GM21360 (cell line): ENCODE measurements around the gene DAAM1.

Experiments
- ATAC-seq: cut with Tn5 transposase; IDR thresholded peaks from one replicate; pipeline ENCODE4 v1.9.1; 2021; ENCODE audit warnings: mild to moderate bottlenecking, moderate library complexity; ENCODE audit not compliant: unreplicated experiment

DAAM1 gene

DNA sequence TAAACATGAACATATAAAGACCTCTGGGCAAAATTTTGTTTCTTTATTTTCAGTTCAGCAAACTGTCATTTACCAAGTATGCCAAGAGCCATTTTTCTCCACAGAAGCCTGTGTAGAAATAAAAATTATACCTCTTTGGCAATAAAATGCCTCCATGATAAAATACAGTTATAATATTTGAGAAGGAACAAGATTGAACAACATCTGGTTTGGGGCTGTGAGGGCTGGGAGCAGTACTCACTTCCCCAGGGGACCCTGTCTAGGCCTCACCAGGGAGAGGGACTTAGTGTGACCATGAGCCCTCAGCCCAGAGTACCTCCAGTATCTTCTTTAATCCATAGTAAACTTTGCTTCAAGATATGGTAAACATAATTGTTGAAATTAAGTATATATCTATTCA is 65.1 kb downstream of the DAAM1 start:
- no peak for ATAC-seq

DNA sequence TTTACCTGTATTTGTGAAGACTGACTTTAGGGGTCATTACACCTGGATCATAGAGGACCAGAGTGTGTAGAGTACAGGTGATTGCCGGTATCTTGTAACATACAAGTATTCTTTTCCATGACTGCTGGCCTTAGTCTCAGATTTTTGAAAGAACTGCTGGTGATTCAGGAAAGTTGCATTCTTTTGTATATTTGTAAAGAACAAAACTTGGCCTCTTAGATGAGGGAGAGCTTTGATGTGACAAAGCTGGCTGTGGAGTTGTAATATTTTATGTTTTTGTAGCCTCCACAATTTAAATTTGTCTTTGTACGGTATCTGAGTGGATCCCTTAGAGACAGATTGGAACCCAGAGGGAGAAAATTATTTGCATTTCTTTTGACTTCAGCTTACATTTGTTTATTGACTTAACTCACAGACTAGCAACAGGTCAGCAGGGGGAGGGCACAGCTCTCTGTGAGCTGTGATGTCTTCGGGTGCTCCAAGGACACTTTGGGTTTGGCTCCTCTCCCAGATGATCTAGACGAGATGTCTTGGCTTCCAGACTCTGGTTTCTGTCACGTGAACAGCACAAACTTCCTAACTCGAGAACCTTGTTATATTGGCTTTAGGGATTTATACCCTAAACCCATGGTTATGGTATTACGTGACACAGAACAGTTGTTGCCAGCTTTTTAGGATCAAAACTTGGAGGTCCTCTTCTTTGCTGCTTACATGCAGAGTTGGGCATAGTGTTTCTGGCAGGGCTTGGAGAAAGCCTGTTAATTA is 65.9 kb downstream of the DAAM1 start:
- ATAC-seq, result no peak

DNA sequence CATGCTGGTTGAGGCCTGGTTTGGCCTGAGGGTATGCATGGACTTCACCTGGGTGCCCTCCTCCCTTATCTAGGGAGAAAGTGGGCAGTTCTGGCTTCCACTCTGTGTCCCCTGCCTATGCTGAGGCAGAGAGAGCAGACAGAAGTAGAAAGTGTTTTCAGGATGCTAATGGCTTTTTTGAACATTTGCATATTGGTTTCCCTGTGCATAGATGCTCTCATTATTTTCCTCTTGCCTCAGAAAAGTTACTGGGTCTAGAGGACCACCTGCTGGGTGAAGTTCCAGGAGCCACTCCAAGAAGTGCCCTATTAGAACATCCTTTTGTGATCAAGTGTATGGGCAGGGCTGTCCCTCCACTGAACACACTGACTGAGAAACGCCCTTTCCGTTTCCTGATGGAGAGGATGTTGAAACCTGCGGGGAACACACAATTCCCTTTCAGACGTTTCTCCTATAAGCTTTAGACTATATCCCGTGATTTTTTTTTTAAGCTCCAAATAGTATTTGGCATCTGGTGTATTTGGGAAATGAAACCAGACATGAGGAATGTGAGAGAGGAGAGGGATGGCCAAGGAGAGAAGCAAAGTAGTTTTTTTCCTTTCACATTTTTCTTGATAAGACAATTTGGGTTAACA is 66.6 kb downstream of the DAAM1 start:
- ATAC-seq, result no peak

DNA sequence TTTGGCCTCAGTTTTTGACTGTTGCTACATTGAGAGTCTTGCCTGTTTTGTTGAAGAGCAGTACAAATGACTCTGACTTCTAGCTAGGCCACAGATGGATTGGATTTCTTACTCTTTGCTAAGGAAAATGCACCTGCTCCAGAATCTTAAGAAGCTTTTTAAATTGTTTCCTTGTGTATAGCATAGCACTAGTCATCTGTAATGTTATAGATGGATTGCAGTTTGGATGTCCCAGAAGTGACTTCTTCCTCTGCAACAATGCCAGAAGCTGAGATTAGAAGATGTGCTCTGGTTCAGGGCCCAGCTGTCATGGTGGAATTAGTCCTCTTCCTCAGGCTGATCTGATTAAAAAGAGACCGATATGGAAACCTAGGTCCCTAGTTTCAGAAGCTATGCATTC is 67.9 kb downstream of the DAAM1 start:
- no peak for ATAC-seq

DNA sequence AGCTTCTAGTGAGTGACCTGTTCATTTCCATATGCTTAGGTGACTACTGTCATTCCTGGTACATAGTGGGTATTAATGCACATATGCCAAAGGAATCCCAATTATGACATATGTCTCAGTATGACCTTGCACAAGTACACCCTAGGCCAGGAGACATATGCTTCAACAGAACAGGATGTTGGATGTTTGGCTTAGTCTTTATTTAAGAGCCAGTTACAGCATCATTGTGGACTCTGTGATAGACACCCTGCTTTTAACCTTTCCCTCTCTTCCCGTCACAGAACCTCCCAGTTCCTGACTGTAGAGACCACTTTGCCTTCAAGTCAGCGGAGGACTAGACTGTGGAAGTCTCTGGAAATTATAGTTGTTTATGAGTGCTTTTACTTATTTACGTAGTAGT is 72.9 kb downstream of the DAAM1 start:
- ATAC-seq, result no peak

DNA sequence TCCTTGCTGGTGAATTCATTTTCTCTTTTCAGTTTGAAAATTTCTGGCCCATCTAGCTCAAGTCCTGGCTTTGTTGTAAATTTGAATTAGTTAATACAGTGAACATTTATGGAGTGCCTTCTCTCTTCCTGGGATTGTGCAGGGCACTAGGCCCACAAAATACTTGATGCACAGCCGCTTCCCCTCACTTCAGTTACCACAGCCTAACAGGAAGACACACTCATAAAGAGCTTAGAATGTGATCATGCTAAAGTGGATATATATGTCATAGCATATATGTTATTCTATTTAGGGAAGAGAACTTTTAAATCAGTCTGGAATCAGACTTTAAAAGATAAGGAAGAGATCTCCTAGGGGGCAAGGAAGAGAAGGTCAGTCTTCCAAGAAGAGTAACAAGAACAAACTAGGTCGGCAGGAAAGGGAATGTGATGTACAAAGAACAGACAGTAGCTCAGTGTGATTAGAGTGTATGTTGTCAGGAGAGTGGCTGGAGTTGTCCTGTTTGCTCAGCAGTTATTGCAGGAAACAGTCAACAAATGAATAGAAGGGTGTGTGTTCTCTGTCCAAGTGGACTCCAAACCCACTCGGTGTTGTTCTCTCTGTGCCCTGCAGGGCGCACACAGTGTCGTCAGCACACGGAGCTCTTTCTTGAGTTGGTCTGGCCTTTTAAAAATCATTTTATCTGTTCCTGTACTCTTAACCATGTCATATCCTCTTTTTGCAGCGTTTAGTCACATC is 74.4 kb downstream of the DAAM1 start:
- no peak for ATAC-seq

DNA sequence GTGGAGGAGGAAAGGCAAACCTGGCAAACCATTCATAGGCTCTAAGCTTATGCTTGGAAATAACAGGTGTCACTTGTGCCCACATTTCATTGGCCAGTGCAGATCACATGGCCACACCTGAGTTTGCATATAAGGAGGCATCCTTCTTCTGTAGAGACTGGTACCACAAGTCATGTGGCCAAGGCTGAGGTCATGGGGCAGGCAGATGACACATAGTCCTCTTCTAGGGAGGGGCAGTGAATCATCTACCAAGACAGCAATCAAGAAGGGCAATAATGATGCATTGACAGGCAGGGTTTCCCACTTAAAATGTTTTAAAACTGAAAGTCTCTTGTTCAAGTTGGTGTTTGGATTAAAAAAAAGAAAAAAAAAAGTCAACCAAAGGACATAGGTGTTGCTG is 77.3 kb downstream of the DAAM1 start:
- ATAC-seq, result no peak

DNA sequence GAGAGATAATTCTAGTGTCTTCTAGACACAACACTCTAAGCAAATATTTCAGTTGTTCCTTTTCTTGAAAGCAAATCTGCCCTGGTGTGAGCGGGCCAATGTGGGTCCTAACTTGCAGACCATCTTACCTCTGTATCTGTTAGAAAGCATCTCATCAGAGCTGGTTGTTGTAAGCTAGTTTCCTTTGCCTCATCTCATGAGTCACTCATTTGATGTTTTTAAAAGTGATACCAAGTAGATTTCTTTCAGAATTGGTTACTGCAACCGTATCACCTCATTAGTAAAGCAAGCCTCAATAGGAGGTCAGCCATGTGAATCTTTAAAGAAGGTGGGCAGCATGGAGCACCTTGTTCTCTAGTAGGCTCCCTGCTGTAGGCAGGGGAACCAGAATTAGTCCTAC is 78.6 kb downstream of the DAAM1 start:
- ATAC-seq, result no peak

DNA sequence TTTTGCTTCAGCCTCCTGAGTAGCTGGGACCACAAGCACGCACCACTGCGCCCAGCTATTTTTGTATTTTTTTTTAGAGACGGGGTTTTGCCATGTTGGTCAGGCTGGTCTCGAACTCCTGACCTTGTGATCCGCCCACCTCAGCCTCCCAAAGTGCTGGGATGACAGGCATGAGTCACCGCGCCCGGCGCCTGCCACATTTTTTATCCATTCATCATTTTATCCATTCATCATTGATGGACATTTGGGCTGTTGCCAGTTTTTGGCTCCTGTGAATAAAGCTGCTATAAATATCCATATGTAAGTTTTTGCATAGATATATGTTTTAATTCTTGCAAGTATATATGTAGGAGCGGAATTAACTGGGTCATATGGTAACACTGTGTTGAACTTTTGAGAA is 79.5 kb downstream of the DAAM1 start:
- ATAC-seq, result no peak

DNA sequence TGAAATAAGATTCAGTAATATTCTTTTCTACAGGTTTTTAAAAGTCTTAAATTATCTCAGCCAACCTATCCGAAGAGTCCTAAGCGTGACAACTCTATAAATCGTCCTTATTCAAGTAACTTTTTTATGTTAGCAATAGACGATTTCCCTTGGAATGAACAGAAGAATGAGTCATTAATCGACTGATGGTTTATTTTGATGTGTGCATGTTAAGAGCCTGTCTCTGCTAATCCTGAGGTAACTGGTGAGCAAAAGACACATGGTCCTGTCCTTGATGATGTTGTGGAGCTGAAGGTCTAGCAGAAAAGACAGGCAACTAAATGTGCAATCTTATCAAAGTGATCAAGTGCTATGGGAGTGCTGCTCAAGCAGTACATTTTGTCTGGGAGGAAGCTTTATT is 80.4 kb downstream of the DAAM1 start:
- ATAC-seq, result no peak

DNA sequence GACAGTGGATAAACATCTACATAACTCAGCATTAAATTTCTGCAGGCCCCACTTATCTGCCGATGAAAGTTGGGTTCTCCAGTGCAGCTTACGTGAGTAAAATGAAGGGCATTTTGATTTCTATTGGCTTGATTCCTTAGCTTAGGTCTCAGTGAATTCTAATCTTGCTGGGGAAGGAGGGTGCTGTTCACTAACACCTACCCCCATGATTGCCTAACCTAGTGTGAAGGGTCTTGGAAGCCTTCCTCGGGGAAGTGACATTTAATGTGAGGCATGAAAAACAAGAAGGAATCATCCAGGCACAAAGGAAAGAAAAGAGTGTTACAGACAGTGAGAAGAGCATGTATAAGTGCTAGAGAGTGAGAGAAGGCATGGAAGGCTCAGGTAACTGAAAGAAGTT is 81.0 kb downstream of the DAAM1 start:
- ATAC-seq, result no peak

DNA sequence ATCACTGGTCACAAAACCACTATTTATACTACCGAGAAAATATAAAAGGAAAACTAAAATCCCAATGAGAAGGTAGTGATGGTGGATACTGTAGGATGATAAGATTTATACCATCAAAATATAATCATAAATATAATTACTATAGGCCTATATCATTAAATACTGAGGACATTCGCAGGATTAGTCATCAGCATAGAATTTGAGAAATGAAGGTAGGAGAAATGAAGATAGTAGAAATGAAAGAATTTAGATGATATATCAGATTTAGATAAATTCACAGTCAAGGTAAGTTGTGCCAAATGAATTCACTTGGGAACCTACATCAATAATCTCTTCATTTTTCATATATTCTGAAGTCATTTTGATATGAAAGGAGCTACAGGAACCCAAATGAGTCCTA is 82.8 kb downstream of the DAAM1 start:
- no peak for ATAC-seq

DNA sequence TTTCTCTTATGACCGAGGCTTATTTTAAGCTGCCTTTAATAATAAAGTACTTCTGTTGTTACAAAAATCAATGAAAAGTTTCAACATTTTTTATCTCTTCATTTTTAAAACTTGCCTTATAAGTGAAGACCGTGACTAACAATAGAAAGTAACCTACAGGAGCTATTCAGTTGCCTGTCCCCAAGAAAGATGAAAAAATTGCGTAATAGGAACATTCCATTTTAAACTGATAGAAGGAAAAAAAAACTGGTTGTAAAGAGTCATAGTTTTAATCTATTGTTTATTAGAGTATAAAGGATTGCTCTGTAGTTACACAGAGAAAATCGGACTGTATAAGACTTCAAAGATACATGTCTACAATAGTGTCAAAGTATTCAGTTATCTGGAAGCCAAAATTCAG is 83.3 kb downstream of the DAAM1 start:
- no peak for ATAC-seq

DNA sequence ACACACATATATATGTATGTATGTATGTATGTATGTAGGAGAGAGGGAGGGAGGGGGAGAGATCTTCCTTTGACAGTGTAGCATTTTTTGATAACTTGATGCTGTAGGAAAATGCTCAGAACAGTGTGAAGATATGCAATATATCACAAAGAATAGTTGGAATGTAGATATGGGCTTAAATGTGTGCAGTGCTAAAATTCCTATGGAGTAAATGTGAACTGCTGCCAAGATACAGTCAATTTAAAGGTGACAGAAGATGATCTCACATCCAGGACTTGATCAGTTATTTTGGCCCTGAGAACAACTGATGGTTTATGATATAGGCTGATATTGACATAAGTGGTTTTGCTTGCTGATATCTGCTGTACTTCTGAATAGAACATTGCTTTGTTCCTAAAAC is 84.2 kb downstream of the DAAM1 start:
- no peak for ATAC-seq

DNA sequence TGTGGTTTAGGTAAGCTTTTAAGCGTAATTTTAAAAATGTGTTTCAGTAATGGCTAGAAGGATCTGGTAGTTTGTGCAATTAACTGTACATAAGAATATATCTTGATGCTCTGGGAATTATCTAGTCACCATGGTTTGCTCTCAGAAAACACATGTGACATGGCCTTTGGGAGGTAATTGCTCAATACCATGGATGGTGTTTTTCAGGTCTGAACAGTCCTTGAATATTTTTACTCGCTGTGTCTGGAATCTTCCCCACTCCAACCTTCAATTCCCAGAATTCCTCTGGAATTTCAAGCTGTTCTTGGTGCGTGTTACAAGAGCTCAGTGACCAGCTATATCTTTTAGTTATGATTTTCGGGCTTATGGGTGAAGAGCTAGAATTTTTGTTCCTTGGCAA is 85.3 kb downstream of the DAAM1 start:
- no peak for ATAC-seq

DNA sequence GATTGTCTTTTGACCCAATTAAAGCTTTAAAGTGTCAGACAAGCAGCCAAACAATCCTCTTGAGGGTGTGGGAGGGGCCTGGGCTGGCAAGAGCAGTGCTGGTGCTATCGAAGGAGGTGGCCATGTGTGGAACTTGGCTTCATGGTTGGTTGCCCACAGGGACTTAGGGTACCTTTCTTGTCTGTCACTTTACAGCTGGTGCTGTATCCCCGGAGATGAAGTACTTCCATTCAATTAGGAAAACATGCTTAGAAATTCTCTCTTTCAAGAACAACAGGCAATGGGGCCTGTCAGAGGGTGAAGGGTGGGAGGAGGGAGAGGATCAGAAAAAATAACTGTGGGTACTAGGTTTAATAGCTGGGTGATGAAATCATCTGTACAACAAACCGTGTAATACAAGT is 86.5 kb downstream of the DAAM1 start:
- peak; percentile 34 for ATAC-seq

DNA sequence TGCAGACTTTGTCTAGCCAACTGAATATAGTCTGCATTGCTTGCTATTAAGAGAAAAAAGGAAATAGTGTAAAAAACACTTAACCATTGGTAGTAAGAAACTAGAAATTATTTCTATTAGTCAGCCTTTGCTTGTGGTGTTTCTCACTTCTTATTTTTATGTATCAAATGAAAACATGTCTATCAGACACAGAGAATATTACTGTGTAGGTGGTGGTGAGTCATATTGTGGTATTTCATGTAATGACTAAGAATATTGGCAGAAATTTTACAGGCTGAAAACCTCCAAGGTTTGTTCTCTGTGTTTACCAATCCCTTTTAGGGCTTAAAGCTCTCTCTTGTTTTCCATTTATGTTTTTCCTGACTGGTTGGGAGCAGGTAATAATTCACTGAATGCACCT is 87.2 kb downstream of the DAAM1 start:
- peak; percentile 96 for ATAC-seq

DNA sequence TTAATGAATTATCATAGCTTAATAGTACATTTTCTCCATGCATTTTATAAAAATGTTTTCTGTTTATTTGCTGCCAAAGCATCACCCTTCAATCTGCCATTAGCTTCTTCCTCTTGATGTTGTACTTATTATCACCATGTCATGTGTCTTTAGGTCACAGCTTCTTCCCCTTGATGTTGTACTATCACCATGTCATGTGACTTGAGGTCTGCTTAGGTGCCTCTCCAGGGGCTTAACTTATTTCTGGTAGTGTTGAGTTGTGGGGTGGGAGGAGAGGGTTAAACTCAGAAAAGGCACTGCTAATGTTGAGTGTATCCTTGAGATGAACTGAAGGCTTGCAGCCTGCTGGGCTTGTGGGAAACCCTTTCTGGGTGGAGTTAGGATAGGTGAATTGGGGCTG is 87.8 kb downstream of the DAAM1 start:
- no peak for ATAC-seq

DNA sequence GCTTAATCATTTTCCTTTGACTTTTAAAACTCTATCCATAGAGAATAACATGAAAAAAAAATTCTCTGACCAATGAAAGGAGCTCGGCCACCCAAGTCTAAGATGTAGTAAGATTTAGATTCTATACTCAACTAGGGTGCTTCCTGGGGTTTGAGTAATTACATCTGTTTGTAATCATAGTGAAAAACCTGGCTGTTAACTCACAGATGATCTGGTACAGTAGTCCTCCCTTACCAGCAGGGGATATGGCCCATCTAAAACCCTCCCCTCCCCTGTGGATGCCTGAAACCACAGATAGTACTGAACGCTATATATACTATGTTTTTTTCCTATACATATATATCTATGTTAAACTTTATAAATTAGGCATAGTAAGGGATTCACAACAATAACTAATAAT is 89.2 kb downstream of the DAAM1 start:
- ATAC-seq, result no peak

DNA sequence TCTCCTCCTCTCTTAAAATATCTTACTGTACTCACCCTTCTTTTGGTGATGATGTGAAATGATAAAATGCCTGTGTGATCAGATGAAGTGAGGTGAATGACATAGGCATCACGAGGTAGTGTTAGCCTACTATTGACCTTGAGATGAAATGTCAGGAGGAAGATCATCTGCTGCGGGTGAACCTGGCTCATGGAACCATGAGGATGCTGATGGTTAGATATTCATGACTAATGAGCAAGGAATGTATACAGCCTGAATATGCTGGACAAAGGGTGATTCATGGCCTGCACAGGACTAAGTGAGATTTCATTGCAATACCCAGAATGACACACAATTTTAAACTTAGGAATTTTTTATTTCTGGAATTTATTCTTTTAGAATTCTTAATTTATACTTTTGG is 89.6 kb downstream of the DAAM1 start:
- ATAC-seq, result no peak

DNA sequence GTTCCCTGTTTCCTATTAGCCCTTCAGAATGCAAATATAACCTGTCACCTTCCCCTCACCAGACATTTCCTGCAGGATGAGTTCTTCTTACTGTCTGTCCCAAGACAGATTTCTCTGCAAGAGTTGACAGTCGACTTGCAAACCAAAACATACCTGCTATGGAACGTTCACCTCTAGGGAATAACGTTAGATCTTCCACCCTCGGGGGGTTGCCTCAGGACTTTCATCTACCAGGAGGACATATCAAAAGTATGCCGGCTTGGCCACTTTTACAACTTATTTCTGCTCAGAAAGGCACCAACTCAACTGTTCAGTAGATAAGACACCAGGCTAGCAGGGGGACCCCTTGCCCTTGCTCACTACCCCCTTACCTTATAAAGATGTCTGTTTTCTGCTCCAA is 92.5 kb downstream of the DAAM1 start:
- no peak for ATAC-seq
